Subcutaneous abdominal adipose tissue (tissue), 5 donors: ENCODE results near the gene PRDM16.
"Not testable (repeated sequence)": the region's sequence is repeated elsewhere in the genome, so short reads cannot be mapped to it uniquely, and the experiment has no call there.

ENCODE experiments used
- H3K27ac ChIP-seq: one replicate; pipeline ENCODE4 v1.7.0; 2013; ENCODE audit warnings: low read depth, mild to moderate bottlenecking, inconsistent platforms, low read length, moderate library complexity
- H3K27me3 ChIP-seq, 5 donors: one replicate each; pipeline ENCODE4 v1.7.0; 2013; ENCODE audit warnings: low read length in 5 of 5, inconsistent platforms in 1 of 5; ENCODE audit not compliant: control insufficient read depth in 5 of 5, insufficient read depth in 4 of 5
- H3K36me3 ChIP-seq, 5 donors: one replicate each; pipeline ENCODE4 v1.7.0; 2013; ENCODE audit warnings: low read length in 5 of 5; ENCODE audit not compliant: control insufficient read depth in 5 of 5, insufficient read depth in 5 of 5
- H3K4me1 ChIP-seq, 5 donors: one replicate each; pipeline ENCODE4 v1.7.0; 2013; ENCODE audit warnings: low read length in 5 of 5, mild to moderate bottlenecking in 3 of 5, moderate library complexity in 1 of 5; ENCODE audit not compliant: control insufficient read depth in 5 of 5, insufficient read depth in 5 of 5
- H3K4me3 ChIP-seq, 5 donors: one replicate each; pipeline ENCODE4 v1.7.0; 2013; ENCODE audit warnings: low read length in 5 of 5, low read depth in 1 of 5
- H3K9ac ChIP-seq, 5 donors: one replicate each; pipeline ENCODE4 v1.7.0; 2013; ENCODE audit warnings: low read length in 5 of 5, mild to moderate bottlenecking in 4 of 5, moderate library complexity in 3 of 5
- H3K9me3 ChIP-seq, 5 donors: one replicate each; pipeline ENCODE4 v1.7.0; 2013; ENCODE audit warnings: low read length in 5 of 5; ENCODE audit not compliant: control insufficient read depth in 5 of 5
- donor health status: healthy.
- donor health status: healthy.
- donor health status: healthy.
- donor health status: healthy.
- donor health status: healthy.

The PRDM16 gene

GRCh38 chr1:3087049-3087448, 18.0 kb downstream of the PRDM16 start:
- H3K36me3 ChIP-seq: no peaks in the 10 kb centered on the region
- peaks cover 8 to 30% (median 17%) of the 10 kb centered on the region in 5 donors for H3K27me3 ChIP-seq
- peaks cover 0 to 8% (median 3%) of the 10 kb centered on the region in 5 donors for H3K4me1 ChIP-seq
- H3K4me3 ChIP-seq: no peak overlapping the region
- H3K9ac ChIP-seq: no peak overlapping the region
- H3K27ac ChIP-seq: no peak overlapping the region
- no peaks in the 10 kb centered on the region for H3K9me3 ChIP-seq

- H3K9ac ChIP-seq, H3K9me3 ChIP-seq, H3K4me3 ChIP-seq, H3K36me3 ChIP-seq, H3K27ac ChIP-seq, H3K4me1 ChIP-seq: not testable (repeated sequence)
- peaks cover 8 to 31% (median 25%) of the 10 kb centered on the region in 5 donors for H3K27me3 ChIP-seq
Measured at GRCh38 chr1:3087946-3088668, 19.1 kb downstream of the PRDM16 start.

- Histone ChIP-seq H3K27ac (no peak overlapping the region), H3K4me1 (peaks cover 0 to 8% (median 3%) of the 10 kb centered on the region in 5 donors), H3K4me3 (no peak overlapping the region), H3K9ac (no peak overlapping the region), H3K9me3 (no peaks in the 10 kb centered on the region), H3K36me3 (no peaks in the 10 kb centered on the region), H3K27me3 (peaks cover 8 to 37% (median 24%) of the 10 kb centered on the region in 5 donors)
Measured at GRCh38 chr1:3089490-3089889, 20.5 kb downstream of the PRDM16 start.

DNA sequence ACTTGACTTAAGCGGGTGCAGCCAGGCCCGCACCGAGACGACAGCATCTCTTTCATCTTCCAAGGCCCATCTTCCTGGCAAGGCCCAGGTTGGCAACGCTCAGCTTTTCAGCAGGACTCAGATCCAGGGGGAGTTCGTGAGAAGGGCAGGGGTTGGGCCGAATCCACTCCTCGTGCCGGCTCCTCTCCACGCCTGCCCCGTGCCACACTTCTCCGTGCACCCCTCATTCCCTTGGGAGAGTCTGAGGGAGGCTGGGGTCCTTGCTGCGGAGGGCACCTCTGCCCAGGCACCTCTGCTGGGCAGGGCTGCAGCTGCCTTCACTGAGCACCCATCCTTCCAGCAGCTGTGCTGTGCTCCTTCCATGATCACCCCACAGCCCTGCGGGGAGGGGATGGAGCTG, 22.3 kb downstream of the PRDM16 start:
- peaks cover 5 to 34% (median 22%) of the 10 kb centered on the region in 5 donors for H3K27me3 ChIP-seq
- H3K4me1 ChIP-seq: peaks cover 0 to 8% (median 3%) of the 10 kb centered on the region in 5 donors
- no peak overlapping the region for H3K9ac ChIP-seq
- no peaks in the 10 kb centered on the region for H3K36me3 ChIP-seq
- H3K27ac ChIP-seq: no peak overlapping the region
- H3K4me3 ChIP-seq: no peak overlapping the region
- no peaks in the 10 kb centered on the region for H3K9me3 ChIP-seq

- Histone ChIP-seq H3K36me3 (no peaks in the 10 kb centered on the region), H3K9ac (no peak overlapping the region), H3K27me3 (peaks cover 11 to 42% (median 28%) of the 10 kb centered on the region in 5 donors), H3K4me1 (peaks cover 0 to 6% (median under 1%) of the 10 kb centered on the region in 5 donors), H3K4me3 (no peak overlapping the region), H3K9me3 (no peaks in the 10 kb centered on the region), H3K27ac (no peak overlapping the region)
Measured at GRCh38 chr1:3092530-3092929, 23.5 kb downstream of the PRDM16 start.

- Histone ChIP-seq H3K4me1 (no peaks in the 10 kb centered on the region), H3K9ac (no peak overlapping the region), H3K27me3 (peaks cover 15 to 52% (median 33%) of the 10 kb centered on the region in 5 donors), H3K36me3 (no peaks in the 10 kb centered on the region), H3K9me3 (no peaks in the 10 kb centered on the region), H3K27ac (no peak overlapping the region), H3K4me3 (no peak overlapping the region)
Measured at GRCh38 chr1:3093898-3094626, 25.1 kb downstream of the PRDM16 start.

- Histone ChIP-seq H3K27me3 (peaks cover 15 to 53% (median 36%) of the 10 kb centered on the region in 5 donors), H3K9ac (no peak overlapping the region)
Measured at GRCh38 chr1:3094863-3095780, 26.1 kb downstream of the PRDM16 start.

DNA sequence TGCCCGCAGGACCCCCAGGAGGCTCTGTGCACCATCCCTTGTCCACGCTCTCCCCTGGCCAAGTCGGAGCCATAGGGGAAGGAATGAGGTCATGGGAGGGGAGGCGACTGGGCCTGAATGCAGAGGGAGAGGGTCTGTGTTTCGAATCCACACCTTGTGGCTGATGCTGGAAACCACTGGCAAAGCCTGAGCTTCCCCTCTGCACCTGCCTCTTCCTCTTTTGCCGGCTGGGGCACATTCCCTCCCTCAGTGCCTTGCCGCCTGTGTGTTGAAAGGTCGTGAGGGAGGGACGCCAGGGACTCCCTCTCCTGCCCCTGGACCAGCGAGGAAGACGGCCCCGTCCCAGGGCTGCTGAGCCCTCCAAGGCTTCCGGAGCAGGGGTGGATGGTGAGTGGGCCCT, 27.3 kb downstream of the PRDM16 start:
- Histone ChIP-seq H3K36me3 (no peaks in the 10 kb centered on the region), H3K9me3 (no peaks in the 10 kb centered on the region), H3K27ac (no peak overlapping the region), H3K4me1 (no peaks in the 10 kb centered on the region), H3K4me3 (no peak overlapping the region), H3K27me3 (peaks cover 11 to 52% (median 44%) of the 10 kb centered on the region in 5 donors), H3K9ac (no peak overlapping the region)

More at GRCh38 chr1:3094863-3095780, 26.1 kb downstream of the PRDM16 start:
- Histone ChIP-seq H3K36me3 (no peaks in the 10 kb centered on the region), H3K27ac (no peak overlapping the region), H3K4me3 (no peak overlapping the region), H3K9me3 (no peaks in the 10 kb centered on the region), H3K4me1 (no peaks in the 10 kb centered on the region)

DNA sequence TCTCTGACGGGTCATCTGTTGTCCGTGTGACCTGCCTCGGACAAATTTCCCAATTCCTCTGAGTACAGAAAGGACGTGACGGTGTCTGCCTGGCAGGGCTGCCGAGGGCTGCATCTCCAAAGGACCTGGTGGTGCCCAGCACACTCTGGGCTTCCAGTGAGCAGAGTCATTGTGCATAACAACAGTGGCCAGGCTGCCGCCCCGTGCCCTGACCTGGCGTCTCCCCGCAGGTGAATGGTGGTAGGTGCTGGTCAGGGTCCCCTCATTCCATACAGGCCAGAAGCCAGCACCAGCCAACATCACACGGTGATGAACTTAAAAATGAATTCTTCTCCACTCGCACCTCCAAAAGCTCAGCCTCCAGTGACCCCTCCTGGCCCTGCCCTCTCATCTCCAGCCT, 28.2 kb downstream of the PRDM16 start:
- H3K4me1 ChIP-seq: no peaks in the 10 kb centered on the region
- H3K27me3 ChIP-seq: peaks cover 11 to 48% (median 37%) of the 10 kb centered on the region in 5 donors
- no peaks in the 10 kb centered on the region for H3K9me3 ChIP-seq

More for the DNA sequence above, 28.2 kb downstream of the PRDM16 start:
- H3K36me3 ChIP-seq: no peaks in the 10 kb centered on the region
- no peak overlapping the region for H3K4me3 ChIP-seq
- no peak overlapping the region for H3K27ac ChIP-seq
- no peak overlapping the region for H3K9ac ChIP-seq
